PC-9 (cell line): Measurements from ENCODE around the gene CROCC. TPM values are rescaled to one million over a fixed set of nuclear protein-coding genes. Genes with fewer than 3 reads are reported as not detected.

Experiments
- BruUV-seq: library from RNA; stranded (reverse); fragments of 400-500 nt; replicated peaks from 2 replicates; lab custom pipeline; 2021; lab: Mats Ljungman, UMichigan
- CTCF ChIA-PET: fragments of 300-600 bp; sonication (Branson Sonifier 250); formaldehyde crosslinking; loops from one replicate; lab custom pipeline; 2022; ENCODE audit warnings: antibody characterized with exemption; lab: Charles Lee
- POLR2A ChIA-PET: fragments of 300-600 bp; sonication (Branson Sonifier 250); formaldehyde crosslinking; loops from one replicate; lab custom pipeline; 2022; ENCODE audit warnings: antibody characterized with exemption; ENCODE audit not compliant: unreplicated experiment; lab: Charles Lee
- DNase-seq, 2 experiments: peaks; one replicate each; pipeline versions ENCODE4 v3.0.0 to v3.0.0-alpha.2; 2015 to 2022; ENCODE audit warnings: mixed read lengths in 1 of 2
- H2AFZ ChIP-seq: fragments of 200-600 bp; sonication (generic); 2 replicates; pipeline ENCODE4 v1.8.1; 2017; ENCODE audit warnings: antibody characterized with exemption
- H3F3A ChIP-seq: fragments of 200-600 bp; sonication (generic); 2 replicates; pipeline ENCODE4 v1.8.1; 2017; ENCODE audit warnings: antibody characterized with exemption, mild to moderate bottlenecking, low read depth; ENCODE audit not compliant: insufficient read depth
- H3K27ac ChIP-seq: fragments of 200-600 bp; sonication (generic); 2 replicates; pipeline ENCODE4 v1.6.1; 2016; ENCODE audit warnings: mixed run types
- H3K27me3 ChIP-seq: fragments of 200-600 bp; sonication (generic); 2 replicates; pipeline ENCODE4 v1.6.1; 2016; ENCODE audit warnings: low read depth, mixed run types; ENCODE audit not compliant: insufficient read depth
- H3K36me3 ChIP-seq: fragments of 200-600 bp; sonication (generic); 2 replicates; pipeline ENCODE4 v1.6.1; 2016; ENCODE audit warnings: low read depth, mixed run types
- H3K4me1 ChIP-seq: fragments of 200-600 bp; sonication (generic); replicated peaks from 2 replicates; pipeline ENCODE4 v1.6.1; 2016; ENCODE audit warnings: mixed run types; ENCODE audit not compliant: insufficient read depth
- H3K4me2 ChIP-seq: fragments of 200-600 bp; sonication (generic); 2 replicates; pipeline ENCODE4 v1.6.1; 2017; ENCODE audit warnings: mixed run types
- H3K4me3 ChIP-seq: fragments of 200-600 bp; sonication (generic); 2 replicates; pipeline ENCODE4 v1.6.1; 2016; ENCODE audit warnings: mixed run types
- H3K79me2 ChIP-seq: fragments of 200-600 bp; sonication (generic); 2 replicates; pipeline ENCODE4 v1.6.1; 2017; ENCODE audit warnings: low read depth, mixed run types
- H3K9me2 ChIP-seq: fragments of 200-600 bp; sonication (generic); 2 replicates; pipeline ENCODE4 v1.8.1; 2017; ENCODE audit warnings: mild to moderate bottlenecking; ENCODE audit not compliant: insufficient read depth
- H3K9me3 ChIP-seq: fragments of 200-600 bp; sonication (generic); 2 replicates; pipeline ENCODE4 v1.8.1; 2016; ENCODE audit warnings: low read depth; ENCODE audit not compliant: insufficient read depth
- H4K20me1 ChIP-seq: fragments of 200-600 bp; sonication (generic); 2 replicates; pipeline ENCODE4 v1.8.1; 2017; ENCODE audit not compliant: insufficient read depth
- EZH2 ChIP-seq: fragments of 200-600 bp; sonication (generic); IDR thresholded peaks from 2 replicates; pipeline ENCODE4 v1.8.0; 2017; ENCODE audit warnings: antibody characterized with exemption, low read depth
- intact Hi-C: fragments of 100-400 bp; cut with micrococcal nuclease; formaldehyde crosslinking; loops from one replicate; pipeline ENCODE4 v1.10.0; 2022; ENCODE audit not compliant: unreplicated experiment
- total RNA-seq: library from RNA; stranded (reverse); gene quantifications from 2 replicates; pipeline ENCODE4 v1.2.3, GENCODE V29; 2021
- TF ChIP-seq, protein P1 (sequence below): fragments of 200-600 bp; sonication (generic); conservative IDR thresholded peaks from 2 replicates; pipeline ENCODE4 v1.6.1; 2017; ENCODE audit warnings: mixed run types, antibody characterized with exemption, mild to moderate bottlenecking, moderate library complexity

CROCC gene
- total RNA-seq, 1 experiment from 2014 or later = 18.9 TPM

DNA sequence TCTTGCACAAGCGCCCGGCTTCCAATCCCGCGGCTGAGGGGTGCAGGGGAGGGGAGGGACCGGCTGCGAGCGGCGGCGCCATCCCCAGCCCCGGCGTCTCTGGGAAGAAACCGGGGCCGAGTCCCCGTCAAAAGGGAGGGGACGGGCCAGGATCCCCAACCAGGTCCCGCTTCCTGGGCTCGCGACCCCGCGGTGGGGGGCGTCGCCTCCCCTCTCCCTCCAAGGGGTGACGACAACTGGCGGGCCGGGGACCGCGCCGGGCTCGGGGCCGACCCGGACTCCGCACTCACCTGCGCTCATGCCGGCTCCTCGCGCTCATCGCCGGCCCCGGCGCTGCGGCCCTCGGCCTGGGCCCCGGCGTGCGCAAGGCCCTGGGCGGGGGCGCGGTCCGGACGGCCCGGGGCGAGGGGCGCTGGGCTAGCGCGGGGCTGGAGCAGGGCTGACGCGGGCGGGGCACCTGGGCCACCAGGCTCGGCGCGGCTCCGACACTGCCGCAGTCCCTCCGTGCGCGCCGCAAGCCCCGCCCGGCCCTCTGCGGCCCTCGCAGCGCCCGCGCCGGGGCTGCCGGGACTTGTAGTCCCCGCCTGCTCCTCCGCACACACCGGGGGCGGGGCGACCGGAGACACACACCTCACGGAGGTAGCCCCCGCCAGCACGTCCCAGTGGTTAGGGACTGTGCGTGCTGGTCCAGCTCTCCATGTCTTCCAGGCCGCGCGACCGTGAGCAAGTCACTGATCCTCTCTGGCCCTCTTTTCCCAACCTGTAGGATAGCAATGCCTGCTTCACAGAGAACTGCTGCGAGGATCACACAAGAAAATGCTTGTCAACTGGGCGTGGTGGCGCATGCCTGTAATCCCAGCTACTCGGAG is 89.9 kb downstream of the CROCC start, which contains the start of gene ATP13A2:
ATP13A2 (minus strand) TSS at position 490 of the 869 bp plus-strand sequence; CDS start at position 300, 190 bp downstream.
- peak within 1 kb of the TSS; percentile 77 for H2AFZ ChIP-seq
- BruUV-seq = no TSS peak
- no peaks in the 10 kb centered on the region; the same call in 1 of the 2 replicates for H3K79me2 ChIP-seq
- intact Hi-C loops = loop anchor here (2.0 kb wide), 1 partner anchor 51 kb away; no protein-coding TSS in a partner anchor
- H4K20me1 ChIP-seq = no peaks in the 10 kb centered on the region
- no peaks in the 10 kb centered on the region for H3K9me3 ChIP-seq
- H3K27ac ChIP-seq = no peak within 1 kb of the TSS
- ChIA-PET POLR2A (no interaction called here), CTCF (no interaction called here)
- no peaks in the 10 kb centered on the region for H3K27me3 ChIP-seq
- no peaks in the 10 kb centered on the region for H3K9me2 ChIP-seq
- H3K4me2 ChIP-seq = peak within 1 kb of the TSS; percentile 92
- TF ChIP-seq, protein P1, sequence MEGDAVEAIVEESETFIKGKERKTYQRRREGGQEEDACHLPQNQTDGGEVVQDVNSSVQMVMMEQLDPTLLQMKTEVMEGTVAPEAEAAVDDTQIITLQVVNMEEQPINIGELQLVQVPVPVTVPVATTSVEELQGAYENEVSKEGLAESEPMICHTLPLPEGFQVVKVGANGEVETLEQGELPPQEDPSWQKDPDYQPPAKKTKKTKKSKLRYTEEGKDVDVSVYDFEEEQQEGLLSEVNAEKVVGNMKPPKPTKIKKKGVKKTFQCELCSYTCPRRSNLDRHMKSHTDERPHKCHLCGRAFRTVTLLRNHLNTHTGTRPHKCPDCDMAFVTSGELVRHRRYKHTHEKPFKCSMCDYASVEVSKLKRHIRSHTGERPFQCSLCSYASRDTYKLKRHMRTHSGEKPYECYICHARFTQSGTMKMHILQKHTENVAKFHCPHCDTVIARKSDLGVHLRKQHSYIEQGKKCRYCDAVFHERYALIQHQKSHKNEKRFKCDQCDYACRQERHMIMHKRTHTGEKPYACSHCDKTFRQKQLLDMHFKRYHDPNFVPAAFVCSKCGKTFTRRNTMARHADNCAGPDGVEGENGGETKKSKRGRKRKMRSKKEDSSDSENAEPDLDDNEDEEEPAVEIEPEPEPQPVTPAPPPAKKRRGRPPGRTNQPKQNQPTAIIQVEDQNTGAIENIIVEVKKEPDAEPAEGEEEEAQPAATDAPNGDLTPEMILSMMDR = no peak
- no peak for TF ChIP-seq EZH2
- no peaks in the 10 kb centered on the region; the same call in 1 of the 2 replicates for H3F3A ChIP-seq
- H3K4me1 ChIP-seq = no peaks in the 10 kb centered on the region
- peak within 1 kb of the TSS; percentile 69 for H3K4me3 ChIP-seq
- peak; percentile 65 to 88 for DNase-seq
- no peaks in the 10 kb centered on the region for H3K36me3 ChIP-seq

DNA sequence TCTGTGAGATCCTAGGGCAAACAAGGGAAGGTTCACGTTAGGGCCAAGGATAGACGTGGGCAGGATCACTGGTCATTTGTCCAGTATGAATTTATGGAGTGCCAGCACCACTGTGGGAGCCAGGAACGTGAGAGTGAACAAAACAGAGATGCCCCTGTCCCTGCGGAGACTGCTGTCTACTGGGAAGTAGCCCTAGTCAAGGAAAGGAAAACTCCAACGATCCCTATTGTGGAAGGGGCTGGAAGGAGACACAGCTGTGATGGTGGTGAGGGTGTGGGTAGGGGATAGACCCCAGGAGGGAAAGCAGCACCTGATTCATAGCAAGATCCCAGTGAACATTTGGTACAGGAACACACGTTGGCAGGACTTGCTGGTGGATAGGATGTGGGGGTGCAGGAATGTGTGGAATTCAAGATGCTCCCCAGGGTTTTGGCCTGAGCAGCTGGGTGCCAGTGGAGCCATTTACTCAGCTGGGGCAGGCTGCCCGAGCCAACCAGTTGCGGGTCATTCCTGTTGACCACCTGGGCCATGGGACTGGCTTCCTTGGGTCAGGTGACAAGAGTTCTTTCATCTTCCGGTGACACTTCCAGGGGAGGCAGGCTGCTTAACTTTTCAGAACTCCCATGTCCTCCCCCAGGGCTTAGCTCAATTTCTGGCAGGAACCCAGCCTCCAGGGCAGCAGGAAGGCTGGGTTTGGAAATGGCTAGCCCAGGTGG is 91.2 kb downstream of the CROCC start:
- Histone ChIP-seq H3F3A (no peaks in the 10 kb centered on the region; the same call in 1 of the 2 replicates), H3K4me3 (no peak overlapping the region), H3K4me2 (no peak overlapping the region), H4K20me1 (no peaks in the 10 kb centered on the region), H3K9me3 (no peaks in the 10 kb centered on the region), H3K27me3 (no peaks in the 10 kb centered on the region), H3K4me1 (no peaks in the 10 kb centered on the region), H3K9me2 (no peaks in the 10 kb centered on the region), H3K27ac (no peak overlapping the region), H2AFZ (no peak overlapping the region), H3K79me2 (no peaks in the 10 kb centered on the region; the same call in 1 of the 2 replicates), H3K36me3 (no peaks in the 10 kb centered on the region)
- DNase-seq = no peak
- POLR2A ChIA-PET = no interaction called here
- CTCF ChIA-PET = interaction anchor here (0.9 kb wide), 1 partner anchor 53 kb away, joined by 3 read pairs; no protein-coding TSS in a partner anchor
- intact Hi-C loops = no loop called here
- TF ChIP-seq, protein P1 = no peak
- no peak for TF ChIP-seq EZH2
- BruUV-seq = no TSS peak

DNA sequence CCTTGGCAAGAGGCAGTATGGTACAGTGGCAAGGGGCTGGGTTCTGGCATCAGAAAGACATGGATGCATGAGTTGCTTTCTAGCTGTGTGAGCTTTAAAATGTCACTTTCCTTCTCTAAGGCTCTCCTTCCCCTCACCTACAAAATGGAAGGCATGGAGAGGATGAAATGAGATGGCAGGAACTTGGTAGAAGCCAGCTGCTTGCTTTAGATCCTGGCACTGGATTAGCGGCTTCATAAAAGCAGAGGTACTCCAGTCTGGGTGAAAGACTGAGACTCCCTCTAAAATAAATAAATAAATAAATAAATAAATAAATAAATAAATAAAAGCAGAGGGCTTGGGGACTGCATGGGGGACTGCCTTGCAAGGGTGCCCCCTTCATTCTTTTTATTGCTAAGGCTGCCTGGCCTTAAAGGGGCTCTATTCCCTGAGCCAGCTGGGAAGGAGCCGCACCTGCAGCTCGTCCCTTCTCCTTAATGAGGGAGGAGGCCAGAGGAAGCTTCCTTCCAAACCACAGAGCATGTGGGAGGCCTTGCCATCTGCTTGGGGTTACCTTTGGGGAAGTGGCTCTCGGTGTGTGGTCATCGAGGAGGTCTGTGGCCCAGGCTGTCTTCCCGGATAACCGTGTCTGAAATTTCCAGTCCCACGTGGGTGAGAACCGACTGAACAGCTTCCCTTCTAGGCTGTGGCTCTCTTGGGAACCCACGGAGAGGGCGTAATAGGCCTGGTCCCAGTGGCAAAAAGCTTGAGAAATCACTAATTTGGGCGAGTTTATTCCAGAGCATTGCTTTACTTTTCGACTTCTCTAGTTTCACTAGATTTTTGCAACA is 92.0 kb downstream of the CROCC start:
- no peak for DNase-seq
- Histone ChIP-seq H3K27ac (no peak overlapping the region), H3K9me3 (no peaks in the 10 kb centered on the region), H3K4me2 (no peak overlapping the region), H3K4me1 (no peaks in the 10 kb centered on the region), H3K4me3 (no peak overlapping the region), H3F3A (no peaks in the 10 kb centered on the region; the same call in 1 of the 2 replicates), H3K27me3 (no peaks in the 10 kb centered on the region), H4K20me1 (no peaks in the 10 kb centered on the region), H3K36me3 (no peaks in the 10 kb centered on the region), H3K79me2 (no peaks in the 10 kb centered on the region; the same call in 1 of the 2 replicates), H2AFZ (no peak overlapping the region), H3K9me2 (no peaks in the 10 kb centered on the region)
- intact Hi-C loops = no loop called here
- no TSS peak for BruUV-seq
- ChIA-PET CTCF (no interaction called here), POLR2A (no interaction called here)
- TF ChIP-seq, protein P1 = no peak
- TF ChIP-seq EZH2 = no peak
